OCI-LY3 (cell line): Measurements from ENCODE around the gene RNF141.

ENCODE experiments used
- CTCF ChIP-seq: fragments of 200-600, 300-600 bp; sonication (generic); IDR thresholded peaks from 2 replicates; pipeline ENCODE4 v1.5.1; 2014; ENCODE audit warnings: antibody characterized with exemption, low read length, low read depth
- EZH2phosphoT487 ChIP-seq: fragments of 200-600 bp; shearing (Covaris generic); IDR thresholded peaks from 2 replicates; pipeline ENCODE4 v1.6.1; 2018; ENCODE audit warnings: antibody characterized with exemption, mixed run types, low read depth

GRCh38 chr11:10587388-10587787 lies 46.4 kb upstream of the RNF141 start:
- TF ChIP-seq EZH2phosphoT487 = no peak
- no peak for TF ChIP-seq CTCF
